ENCODE data around the gene USPL1.
"Not testable (repeated sequence)": the region's sequence is repeated elsewhere in the genome, so short reads cannot be mapped to it uniquely, and the experiment has no call there.

Gene USPL1

DNA sequence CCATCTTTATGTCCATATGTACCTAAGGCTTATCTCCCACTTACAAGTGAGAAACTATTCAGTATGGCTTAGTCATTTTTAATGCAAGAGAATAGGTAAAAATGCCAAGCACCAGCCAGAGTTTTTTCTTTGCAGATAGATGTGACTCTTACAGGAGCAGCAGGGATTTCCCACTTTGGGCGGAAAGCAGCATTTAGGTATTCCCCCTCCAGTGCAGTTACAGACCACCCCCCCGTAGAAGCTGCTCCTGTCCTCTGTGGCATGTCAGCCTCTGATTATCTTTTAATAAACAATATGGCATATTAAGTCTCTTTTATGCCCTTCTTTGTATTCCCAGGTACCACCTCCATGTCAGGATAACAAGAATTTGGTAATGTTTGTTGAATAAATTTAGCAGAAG is 24.7 kb upstream of the USPL1 start:
- no peak overlapping the region for H3K4me3 ChIP-seq (ENCODE audit: low read depth, low read length)
- DNase-seq (ENCODE audit: low read depth), result no peak
- TF ChIP-seq CTCF (IDR thresholded peaks at IDR 0.05; ENCODE audit: control insufficient read depth, extremely low read depth, insufficient read depth), result no peak

DNA sequence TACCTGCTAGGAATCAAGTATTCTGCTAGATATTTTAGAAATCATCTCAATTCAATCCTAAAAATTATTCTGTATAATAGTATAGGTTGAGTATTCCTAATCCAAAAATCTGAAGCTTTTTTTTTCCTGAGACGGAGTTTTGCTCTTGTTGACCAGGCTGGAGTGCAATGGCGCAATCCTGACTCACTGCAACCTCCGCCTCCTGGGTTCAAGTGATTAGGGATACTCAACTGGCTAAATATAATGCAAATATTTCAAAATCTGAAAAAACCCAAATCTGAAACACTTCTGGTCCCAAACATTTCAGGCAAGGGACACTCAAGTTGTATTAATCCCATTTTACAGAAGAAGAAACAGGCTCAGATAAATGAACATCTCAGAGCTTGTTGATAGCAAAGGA is 17.2 kb upstream of the USPL1 start:
- no peak for DNase-seq (ENCODE audit: low read depth)
- no peak for TF ChIP-seq CTCF (IDR thresholded peaks at IDR 0.05; ENCODE audit: control insufficient read depth, extremely low read depth, insufficient read depth)

GRCh38 chr13:30601836-30602235 is 15.9 kb upstream of the USPL1 start:
- DNase-seq (ENCODE audit: low read depth), result no peak
- TF ChIP-seq CTCF (IDR thresholded peaks at IDR 0.05; ENCODE audit: control insufficient read depth, extremely low read depth, insufficient read depth), result no peak
- H3K4me3 ChIP-seq (ENCODE audit: low read depth, low read length), result no peak overlapping the region

More for the DNA sequence above, 17.2 kb upstream of the USPL1 start:
- no peak overlapping the region for H3K4me3 ChIP-seq (ENCODE audit: low read depth, low read length)

DNA sequence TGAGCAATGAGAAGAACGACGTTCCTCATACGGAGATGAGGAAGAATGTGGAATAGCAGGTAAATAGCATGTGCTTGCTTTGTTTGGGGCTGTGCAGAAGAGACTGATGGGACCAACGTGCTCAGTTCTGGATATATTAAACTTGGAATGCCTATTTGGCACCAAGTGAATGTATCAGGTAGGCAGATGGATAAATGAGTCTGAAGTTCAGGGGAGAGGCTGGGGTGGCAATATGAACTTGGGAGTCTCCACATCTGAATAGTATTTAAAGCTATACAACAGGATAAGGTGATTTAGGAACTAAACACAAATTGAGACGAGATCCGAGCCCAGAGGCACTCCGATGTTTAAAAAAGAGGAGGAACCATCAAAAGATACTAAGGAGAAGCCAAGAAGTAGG is 12.7 kb upstream of the USPL1 start:
- TF ChIP-seq CTCF (IDR thresholded peaks at IDR 0.05; ENCODE audit: control insufficient read depth, extremely low read depth, insufficient read depth), result no peak
- no peak overlapping the region for H3K4me3 ChIP-seq (ENCODE audit: low read depth, low read length)
- DNase-seq (ENCODE audit: low read depth), result no peak

GRCh38 chr13:30607186-30607585 is 10.5 kb upstream of the USPL1 start:
- H3K4me3 ChIP-seq (ENCODE audit: low read depth, low read length); DNase-seq (ENCODE audit: low read depth): not testable (repeated sequence)

- no peak overlapping the region for H3K4me3 ChIP-seq (ENCODE audit: low read depth, low read length)
- DNase-seq (ENCODE audit: low read depth), result no peak
Observed at GRCh38 chr13:30607908-30608307, 9.8 kb upstream of the USPL1 start.

GRCh38 chr13:30608364-30608763 is 9.4 kb upstream of the USPL1 start:
- H3K4me3 ChIP-seq (ENCODE audit: low read depth, low read length), result no peak overlapping the region
- TF ChIP-seq CTCF (IDR thresholded peaks at IDR 0.05; ENCODE audit: control insufficient read depth, extremely low read depth, insufficient read depth), result no peak
- DNase-seq (ENCODE audit: low read depth), result no peak

More at GRCh38 chr13:30607908-30608307, 9.8 kb upstream of the USPL1 start:
- no peak for TF ChIP-seq CTCF (IDR thresholded peaks at IDR 0.05; ENCODE audit: control insufficient read depth, extremely low read depth, insufficient read depth)

Data from LNCaP clone FGC (cell line).